HG03025 (cell line): Measurements from ENCODE around the gene HLA-DRA.
A peak's percentile ranks its signal among the peaks of the same experiment; 100 is the strongest.

Experiments used
- ATAC-seq: cut with Tn5 transposase; IDR thresholded peaks from one replicate; pipeline ENCODE4 v1.9.1; 2021; ENCODE audit warnings: mild to moderate bottlenecking, moderate library complexity; ENCODE audit not compliant: unreplicated experiment, low FRiP score

Gene HLA-DRA

DNA sequence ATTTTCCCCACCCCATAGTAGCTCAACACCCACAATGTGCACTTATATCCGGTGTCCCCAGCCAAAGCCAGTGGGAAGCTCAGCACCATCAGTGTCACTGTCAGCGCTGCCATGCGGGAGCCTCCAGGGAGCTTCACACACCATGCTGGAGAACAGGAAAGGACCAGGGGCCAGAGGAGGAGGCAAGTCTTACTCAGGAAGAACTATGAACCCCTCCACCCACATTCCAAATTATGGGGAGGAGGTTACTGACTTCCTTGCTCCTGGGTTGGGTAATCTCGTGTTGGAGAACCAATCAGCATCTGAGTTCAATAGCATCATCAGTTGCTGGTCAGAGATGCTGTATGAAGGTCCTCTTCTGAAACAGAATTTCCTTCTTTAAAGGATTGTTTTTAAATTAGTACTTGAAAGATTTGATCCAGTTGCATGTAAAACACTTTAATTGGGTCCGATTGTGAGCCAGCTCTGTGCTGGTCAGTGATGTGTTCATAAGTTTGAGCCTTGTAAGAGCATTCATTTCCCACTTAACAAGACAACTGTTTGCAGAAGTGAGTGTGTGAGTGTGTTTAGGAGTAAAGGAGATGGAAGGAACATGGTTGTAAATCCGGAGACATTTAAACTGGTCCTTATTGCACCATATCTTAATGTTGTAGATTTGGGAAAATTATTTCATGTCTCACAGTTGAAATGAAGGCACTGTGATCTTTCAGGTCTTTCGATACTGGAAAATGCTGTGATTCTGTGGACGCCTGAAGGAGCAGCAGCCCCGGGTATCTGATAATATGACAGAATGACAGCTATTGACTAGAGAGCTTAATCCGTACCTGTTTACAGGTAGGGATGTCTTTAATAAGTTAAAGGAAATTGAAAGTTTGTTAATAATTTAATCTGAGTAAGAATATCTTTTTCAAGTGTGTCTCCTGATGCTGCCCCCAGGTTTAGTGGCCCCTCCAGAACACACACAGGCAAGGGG is 34.0 kb downstream of the HLA-DRA start:
- ATAC-seq: peak; percentile 90

DNA sequence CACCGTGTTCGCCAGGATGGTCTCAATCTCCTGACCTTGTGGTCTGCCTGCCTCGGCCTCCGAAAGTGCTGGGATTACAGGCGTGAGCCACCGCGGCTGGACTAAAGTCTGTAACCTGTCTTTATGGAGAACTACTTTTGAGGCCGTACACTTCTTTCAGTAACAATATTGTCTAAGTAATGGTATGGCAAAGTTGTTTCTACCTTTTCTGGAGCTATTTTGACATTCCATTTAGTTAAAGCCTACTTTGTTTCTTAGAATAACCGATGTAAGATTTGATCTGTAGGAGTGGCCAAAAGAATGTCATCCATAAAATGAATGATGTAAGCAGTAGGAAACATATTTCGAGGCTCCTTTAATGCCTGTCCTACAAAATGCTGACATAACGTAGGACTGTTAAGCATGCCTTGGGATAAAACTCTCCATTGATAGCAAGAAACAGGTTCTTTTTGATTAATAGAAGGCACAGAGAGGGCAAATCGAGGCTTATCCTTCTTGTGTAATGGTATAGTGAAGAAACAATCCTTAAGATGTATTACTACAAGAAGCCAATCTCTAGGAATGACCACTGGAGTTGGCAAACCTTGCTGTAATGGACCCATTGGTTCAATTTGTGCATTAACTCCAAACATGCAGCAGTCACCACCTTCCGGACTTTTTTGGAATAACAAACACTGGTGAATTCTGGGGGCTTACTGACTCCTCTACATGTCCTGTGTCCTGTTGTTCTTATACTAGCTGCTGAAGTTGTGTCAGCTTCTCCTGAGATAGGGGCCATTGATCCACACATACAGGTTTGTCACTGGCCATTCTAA is 35.9 kb downstream of the HLA-DRA start:
- no peak for ATAC-seq

DNA sequence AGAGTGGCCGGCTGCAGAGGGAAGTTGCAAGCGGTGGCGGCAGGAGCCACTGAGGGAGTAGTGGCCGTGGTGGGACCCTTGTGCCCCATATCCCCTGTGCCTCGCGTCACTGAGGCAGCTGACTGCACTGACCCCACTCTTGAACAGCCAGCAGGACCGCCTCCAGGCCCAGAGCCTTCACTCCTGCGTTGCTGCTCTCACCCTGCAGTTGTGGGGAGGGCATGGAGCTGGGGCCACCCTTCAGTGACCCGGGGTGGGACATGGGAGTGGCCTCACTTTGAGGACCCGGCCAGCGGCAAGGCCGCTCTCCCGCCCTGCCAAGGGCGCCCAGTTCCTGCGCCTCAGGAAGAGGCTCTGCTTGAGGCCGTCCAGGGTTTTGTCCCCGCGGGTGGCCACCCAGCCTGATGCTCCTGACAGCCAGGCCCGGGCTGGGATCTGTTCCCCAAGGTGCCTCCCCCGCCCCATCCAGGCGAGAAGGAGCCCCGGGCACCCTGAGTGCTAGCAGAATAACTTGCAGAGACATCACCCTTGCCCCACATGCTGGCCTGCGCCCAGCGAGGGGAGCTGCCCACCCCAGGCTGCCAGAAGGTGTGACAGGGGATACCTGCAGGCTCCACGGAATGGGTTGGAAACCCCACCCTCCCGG is 44.4 kb downstream of the HLA-DRA start:
- ATAC-seq: no peak

DNA sequence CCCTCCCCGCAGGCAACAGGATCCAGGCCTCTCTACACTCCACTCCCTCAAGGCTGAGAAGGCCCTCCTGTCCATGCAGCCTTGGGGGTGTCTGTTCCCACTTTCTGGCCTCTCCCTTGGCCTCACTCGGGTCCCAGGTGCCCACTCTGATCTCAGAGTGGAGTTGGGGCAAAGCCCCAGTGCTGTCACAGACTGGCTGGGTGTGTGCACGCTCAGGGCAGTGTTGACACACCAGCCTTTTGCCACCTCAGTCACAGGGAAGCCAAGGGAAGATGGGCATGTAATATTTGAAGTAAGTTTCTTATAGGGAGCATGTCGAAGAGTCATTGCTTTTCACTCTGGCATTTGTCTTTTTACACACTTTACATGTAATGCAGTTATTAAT is 44.9 kb downstream of the HLA-DRA start:
- ATAC-seq: no peak

DNA sequence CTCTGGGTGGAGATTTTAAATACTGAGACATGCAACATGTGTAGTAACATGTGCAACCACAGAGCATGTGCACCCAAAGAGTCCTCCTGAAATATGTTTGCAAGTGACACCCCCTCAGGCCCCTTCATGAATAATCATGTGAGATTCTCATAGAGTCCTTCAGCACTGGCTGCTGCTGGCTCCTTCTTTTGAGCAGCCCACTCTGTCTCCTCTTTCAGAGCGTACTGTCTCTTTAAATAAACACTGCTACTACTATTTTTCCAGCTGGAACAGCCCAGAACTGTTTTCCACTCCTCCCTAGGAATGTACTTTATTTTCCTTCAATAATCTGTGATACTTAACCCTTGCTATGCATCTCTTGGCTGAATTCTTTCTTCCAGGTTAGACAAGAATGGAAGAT is 48.4 kb downstream of the HLA-DRA start:
- ATAC-seq: no peak

DNA sequence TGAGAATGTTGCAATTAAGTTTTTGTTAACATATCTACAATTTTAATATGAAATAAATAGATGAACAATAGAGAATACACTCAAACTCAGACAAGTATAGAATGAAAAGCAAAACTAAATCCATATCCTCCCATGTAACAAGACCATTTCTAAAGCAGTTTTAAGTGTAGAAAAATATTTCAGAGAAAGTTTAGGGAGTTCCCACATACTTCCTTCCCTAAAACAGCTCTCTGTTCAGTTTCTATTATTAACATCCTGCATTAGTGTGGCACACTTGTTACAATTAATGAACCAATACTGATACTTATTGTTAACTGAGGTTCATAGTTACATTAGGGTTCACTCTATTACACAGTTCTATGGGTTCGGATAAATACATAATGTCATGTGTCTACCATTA is 52.0 kb downstream of the HLA-DRA start:
- ATAC-seq: no peak

DNA sequence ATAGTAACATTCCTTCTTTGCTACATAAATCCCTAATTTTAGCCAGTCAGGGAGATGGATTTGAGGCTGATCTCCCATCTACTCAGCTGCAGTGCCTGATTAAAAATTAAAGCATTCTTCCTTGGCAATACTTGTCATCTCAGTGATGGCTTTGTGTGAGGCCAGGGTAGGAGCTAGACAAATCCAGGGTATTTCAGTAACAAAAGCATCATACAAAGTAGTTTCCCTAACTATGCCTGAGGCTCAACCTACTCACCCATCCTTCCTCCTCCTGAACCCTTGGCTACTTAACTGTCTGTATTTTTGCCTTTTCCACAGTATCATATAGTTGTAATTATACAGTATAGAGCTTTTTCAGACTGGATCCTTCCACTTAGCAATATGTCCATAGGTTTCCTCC is 52.7 kb downstream of the HLA-DRA start:
- no peak for ATAC-seq
